ENCODE results near the gene NDUFS6.
"Not testable (repeated sequence)": the region's sequence is repeated elsewhere in the genome, so short reads cannot be mapped to it uniquely, and the experiment has no call there.

Gene NDUFS6

GRCh38 chr5:1834022-1834551, 32.9 kb downstream of the NDUFS6 start:
- DNase-seq (ENCODE audit: low spot score): no peak

GRCh38 chr5:1834721-1835429, 33.7 kb downstream of the NDUFS6 start:
- no peak for DNase-seq (ENCODE audit: low spot score)

- no peak for DNase-seq (ENCODE audit: low spot score)
Observed at GRCh38 chr5:1835431-1835830, 34.2 kb downstream of the NDUFS6 start.

GRCh38 chr5:1836176-1836890, 35.1 kb downstream of the NDUFS6 start:
- DNase-seq (ENCODE audit: low spot score): no peak

GRCh38 chr5:1836891-1837880, 36.0 kb downstream of the NDUFS6 start:
- DNase-seq (ENCODE audit: low spot score): no peak

GRCh38 chr5:1838013-1838412, 36.8 kb downstream of the NDUFS6 start:
- DNase-seq (ENCODE audit: low spot score): no peak

- DNase-seq (ENCODE audit: low spot score): no peak
Observed at GRCh38 chr5:1840071-1840547, 38.9 kb downstream of the NDUFS6 start.

GRCh38 chr5:1840741-1841521, 39.7 kb downstream of the NDUFS6 start:
- no peak for DNase-seq (ENCODE audit: low spot score)

- DNase-seq (ENCODE audit: low spot score): no peak
Observed at GRCh38 chr5:1842004-1842819, 41.0 kb downstream of the NDUFS6 start.

- not testable (repeated sequence) for DNase-seq (ENCODE audit: low spot score)
Observed at GRCh38 chr5:1843761-1844160, 42.6 kb downstream of the NDUFS6 start.

- no peak for DNase-seq (ENCODE audit: low spot score)
Observed at GRCh38 chr5:1844708-1845436, 43.7 kb downstream of the NDUFS6 start.

GRCh38 chr5:1845696-1846095, 44.5 kb downstream of the NDUFS6 start:
- DNase-seq (ENCODE audit: low spot score): no peak

- DNase-seq (ENCODE audit: low spot score): no peak
Observed at GRCh38 chr5:1846583-1846982, 45.4 kb downstream of the NDUFS6 start.

- DNase-seq (ENCODE audit: low spot score): no peak
Observed at GRCh38 chr5:1847056-1847455, 45.8 kb downstream of the NDUFS6 start.

- DNase-seq (ENCODE audit: low spot score): no peak
Observed at GRCh38 chr5:1847611-1848010, 46.4 kb downstream of the NDUFS6 start.

GRCh38 chr5:1850324-1851154, 49.3 kb downstream of the NDUFS6 start:
- no peak for DNase-seq (ENCODE audit: low spot score)

GRCh38 chr5:1851290-1851934, 50.2 kb downstream of the NDUFS6 start:
- no peak for DNase-seq (ENCODE audit: low spot score)

- no peak for DNase-seq (ENCODE audit: low spot score)
Observed at GRCh38 chr5:1852324-1852947, 51.2 kb downstream of the NDUFS6 start.

All from NAMALWA (cell line).